ACHN (cell line): ENCODE measurements around the gene SPOCK1.
"Not testable (repeated sequence)": the region's sequence is repeated elsewhere in the genome, so short reads cannot be mapped to it uniquely, and the experiment has no call there.

ENCODE experiments used
- DNase-seq: peaks from one replicate; pipeline ENCODE4 v3.0.0-alpha.2; 2015
- in situ Hi-C: cut with HindIII; loops from 2 replicates; pipeline ENCODE4 v1.10.0; 2017; ENCODE audit warnings: low sequenced_read_pairs, low pct_ligation_motif_present, low pct_unique_long_range_greater_than_20kb

SPOCK1 gene

GRCh38 chr5:137498736-137499505 is at the start of gene SPOCK1:
TSS of gene SPOCK1 (minus strand) at chr5:137499326.
- in situ Hi-C loops = loop anchor here (10.0 kb wide), 1 partner anchor 174 kb away; no protein-coding TSS in a partner anchor

GRCh38 chr5:137545956-137546355 is 46.8 kb upstream of the SPOCK1 start:
- DNase-seq = no peak
- in situ Hi-C loops = no loop called here

More at GRCh38 chr5:137498736-137499505, at the start of gene SPOCK1:
- peak; percentile 81 for DNase-seq

- DNase-seq, in situ Hi-C loops: not testable (repeated sequence)
These were observed 36.3 kb upstream of the SPOCK1 start for GRCh38 chr5:137535449-137535848.

- DNase-seq = no peak
- in situ Hi-C loops = no loop called here
These were observed 34.8 kb upstream of the SPOCK1 start for GRCh38 chr5:137533963-137534362.

DNA sequence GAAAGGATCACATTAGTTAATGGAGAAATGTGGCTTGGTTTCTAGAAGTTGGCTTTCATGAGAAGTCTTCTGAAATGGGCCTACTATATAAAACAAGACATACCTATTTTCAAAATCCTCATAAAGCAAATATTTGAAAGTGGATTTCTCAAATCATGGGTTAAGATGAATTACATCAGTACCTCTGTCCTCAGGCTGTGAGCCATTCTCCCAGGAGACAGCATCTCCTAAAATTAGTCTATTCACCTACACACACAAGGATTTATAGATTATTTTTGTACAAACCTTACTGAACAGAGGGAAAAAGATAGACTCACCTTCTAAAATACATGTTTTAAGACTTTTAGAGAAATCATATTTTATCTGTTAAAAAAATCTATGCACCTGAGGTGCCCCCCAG is 32.1 kb upstream of the SPOCK1 start:
- no peak for DNase-seq
- in situ Hi-C loops = no loop called here

DNA sequence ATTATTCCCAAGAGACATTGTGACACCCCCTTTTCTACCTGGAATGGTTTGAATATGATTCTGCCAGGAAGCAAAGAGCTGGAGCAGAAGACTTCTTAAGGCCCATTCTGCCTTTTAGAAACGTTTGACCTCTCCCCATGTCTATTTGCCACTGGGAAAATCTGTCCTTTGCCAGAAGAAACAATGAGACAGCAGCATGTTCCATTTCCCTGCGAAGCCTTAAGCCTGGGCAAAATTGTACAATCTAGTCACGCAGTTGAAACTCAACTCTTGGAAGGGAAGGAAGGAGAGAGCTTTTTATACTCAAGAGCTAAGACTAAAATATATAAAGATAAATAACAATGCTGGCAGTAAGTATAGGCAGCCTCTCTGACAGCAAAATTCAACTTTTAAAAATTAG is 22.1 kb upstream of the SPOCK1 start:
- in situ Hi-C loops = no loop called here
- no peak for DNase-seq

- no peak for DNase-seq
- in situ Hi-C loops = no loop called here
These were observed 17.8 kb upstream of the SPOCK1 start for GRCh38 chr5:137516961-137517360.

DNA sequence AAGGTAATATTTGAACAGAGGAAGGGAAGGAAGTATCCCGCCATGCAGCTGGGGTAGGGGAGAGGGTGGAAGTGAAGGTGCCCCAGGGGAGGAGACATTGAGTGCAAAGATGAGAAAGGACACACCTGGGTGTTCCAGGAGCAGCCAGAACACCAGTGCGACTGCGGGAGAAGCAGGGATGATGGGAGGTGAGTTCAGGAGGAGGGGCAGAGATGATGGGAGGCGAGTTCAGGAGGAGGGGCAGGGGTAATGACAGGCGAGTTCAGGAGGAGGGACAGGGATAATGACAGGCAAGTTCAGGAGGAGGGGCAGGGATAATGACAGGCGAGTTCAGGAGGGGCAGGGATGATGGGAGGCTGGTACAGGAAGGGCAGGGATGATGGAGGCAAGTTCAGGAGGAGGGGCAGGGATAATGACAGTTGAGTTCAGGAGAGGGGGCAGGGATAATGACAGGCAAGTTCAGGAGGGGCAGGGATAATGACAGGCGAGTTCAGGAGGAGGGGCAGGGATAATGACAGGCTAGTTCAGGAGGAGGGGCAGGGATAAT is 17.2 kb upstream of the SPOCK1 start:
- in situ Hi-C loops = no loop called here
- no peak for DNase-seq

DNA sequence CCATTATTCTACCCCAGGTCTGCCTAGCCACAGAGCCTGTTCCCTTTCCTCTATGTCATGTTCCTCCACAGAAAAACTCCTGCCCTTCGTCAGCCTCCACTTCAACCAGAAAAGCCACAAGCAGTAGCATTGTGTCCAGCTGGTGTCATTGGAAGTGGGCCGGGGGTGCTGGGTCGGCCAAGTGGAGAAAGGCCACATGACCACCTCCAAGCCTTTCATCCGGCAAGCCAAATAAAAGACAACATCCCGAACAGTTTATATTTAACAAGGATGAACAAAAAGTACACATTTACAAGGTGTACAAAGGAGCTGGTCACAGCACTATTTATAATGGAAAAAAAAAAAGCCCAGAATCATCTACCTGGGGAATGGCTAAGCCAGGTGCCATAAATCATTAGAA is 16.1 kb upstream of the SPOCK1 start:
- in situ Hi-C loops = no loop called here

DNA sequence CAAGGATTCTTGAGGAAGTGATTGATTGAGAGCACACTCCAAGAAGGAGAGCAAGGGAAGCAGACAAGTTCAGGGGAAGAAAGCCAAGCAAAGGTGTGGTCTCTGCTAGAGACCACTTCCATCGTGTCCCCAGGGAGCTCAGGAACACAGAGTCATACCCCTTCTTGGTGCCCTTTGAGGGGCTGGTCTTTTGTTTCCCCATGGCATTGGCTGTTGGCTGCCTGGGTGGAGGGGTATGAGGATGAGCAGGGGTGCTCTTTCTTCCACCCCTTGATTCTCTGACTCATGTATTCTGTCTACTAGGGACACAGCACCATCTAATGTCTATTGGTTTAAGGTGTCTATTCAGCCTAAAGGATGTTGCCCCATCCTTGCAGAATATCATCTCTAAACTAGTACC is 11.5 kb upstream of the SPOCK1 start:
- DNase-seq = no peak
- in situ Hi-C loops = no loop called here

More for the DNA sequence above, 16.1 kb upstream of the SPOCK1 start:
- DNase-seq = no peak

GRCh38 chr5:137507150-137507549 is 8.0 kb upstream of the SPOCK1 start:
- in situ Hi-C loops = no loop called here
- DNase-seq = no peak

GRCh38 chr5:137506296-137506695 is 7.2 kb upstream of the SPOCK1 start:
- DNase-seq = no peak

GRCh38 chr5:137504916-137505315 is 5.8 kb upstream of the SPOCK1 start:
- DNase-seq = no peak
- in situ Hi-C loops = no loop called here

More at GRCh38 chr5:137506296-137506695, 7.2 kb upstream of the SPOCK1 start:
- in situ Hi-C loops = no loop called here

DNA sequence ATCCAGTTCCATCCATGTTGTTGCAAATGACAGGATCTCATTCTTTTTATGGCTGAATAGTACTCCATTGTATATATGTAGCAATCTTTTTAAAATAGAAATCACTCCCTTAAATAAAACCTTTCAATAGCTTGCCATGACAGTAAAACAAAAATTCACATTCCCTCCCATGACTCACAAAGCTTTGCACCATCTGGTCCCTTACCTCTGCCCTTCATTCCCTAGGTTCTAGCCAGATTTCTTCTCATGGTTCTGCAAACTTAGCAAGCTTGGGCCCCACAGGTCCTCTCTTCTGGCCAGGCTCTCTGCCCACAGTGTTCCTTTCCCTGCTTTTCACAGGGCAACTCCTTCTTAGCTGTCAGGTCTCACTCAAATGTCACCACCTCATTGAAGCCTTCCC is 4.3 kb upstream of the SPOCK1 start:
- DNase-seq = no peak
- in situ Hi-C loops = no loop called here

- no peak for DNase-seq
- in situ Hi-C loops = no loop called here
These were observed 3.5 kb upstream of the SPOCK1 start for GRCh38 chr5:137502632-137503031.

DNA sequence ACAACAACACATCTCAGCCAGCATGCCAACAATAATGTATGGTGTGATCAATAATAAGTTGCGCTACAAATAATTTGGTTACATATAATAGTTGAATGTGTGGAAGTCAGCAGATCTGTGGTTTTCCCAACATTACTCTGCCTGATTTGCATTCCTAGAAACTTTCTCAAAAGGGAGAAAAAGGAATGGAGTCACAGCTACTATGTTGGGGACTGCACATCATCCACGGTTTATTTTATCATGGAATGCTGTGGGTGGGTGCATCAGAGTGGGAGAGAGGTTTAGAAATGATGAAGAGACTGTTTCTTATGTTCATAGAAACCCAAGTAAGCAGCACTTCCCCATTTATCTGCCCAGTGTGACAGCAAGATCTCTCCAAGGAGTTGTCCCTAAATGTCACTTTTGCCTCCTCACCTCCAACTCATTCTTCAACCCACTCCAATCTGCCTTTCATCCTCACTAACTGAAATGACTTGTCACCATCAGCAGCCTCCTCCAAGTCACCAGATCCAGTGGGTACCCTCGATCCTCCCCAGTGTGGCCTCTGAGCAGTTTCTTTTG is 2.8 kb upstream of the SPOCK1 start:
- in situ Hi-C loops = no loop called here
- no peak for DNase-seq

DNA sequence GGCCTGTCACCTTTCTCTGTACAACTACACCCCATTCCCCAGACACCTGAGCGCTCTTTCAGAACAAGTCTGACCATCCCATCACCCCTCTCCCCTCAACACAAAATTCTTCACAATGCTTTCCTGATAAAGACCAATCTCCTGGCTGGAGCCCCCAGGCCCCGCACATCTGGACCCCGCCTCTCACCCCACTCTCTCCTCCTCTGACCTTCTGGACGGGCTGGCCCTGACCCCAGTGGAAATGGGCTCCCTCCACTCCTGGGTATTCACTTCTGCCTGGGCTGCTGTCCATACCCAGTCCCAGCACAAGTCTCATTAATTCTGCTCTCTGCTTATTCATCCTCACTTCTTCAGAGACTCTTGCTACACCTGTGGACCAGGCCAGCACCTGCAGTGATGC is 2.1 kb upstream of the SPOCK1 start:
- in situ Hi-C loops = no loop called here
- DNase-seq = no peak

DNA sequence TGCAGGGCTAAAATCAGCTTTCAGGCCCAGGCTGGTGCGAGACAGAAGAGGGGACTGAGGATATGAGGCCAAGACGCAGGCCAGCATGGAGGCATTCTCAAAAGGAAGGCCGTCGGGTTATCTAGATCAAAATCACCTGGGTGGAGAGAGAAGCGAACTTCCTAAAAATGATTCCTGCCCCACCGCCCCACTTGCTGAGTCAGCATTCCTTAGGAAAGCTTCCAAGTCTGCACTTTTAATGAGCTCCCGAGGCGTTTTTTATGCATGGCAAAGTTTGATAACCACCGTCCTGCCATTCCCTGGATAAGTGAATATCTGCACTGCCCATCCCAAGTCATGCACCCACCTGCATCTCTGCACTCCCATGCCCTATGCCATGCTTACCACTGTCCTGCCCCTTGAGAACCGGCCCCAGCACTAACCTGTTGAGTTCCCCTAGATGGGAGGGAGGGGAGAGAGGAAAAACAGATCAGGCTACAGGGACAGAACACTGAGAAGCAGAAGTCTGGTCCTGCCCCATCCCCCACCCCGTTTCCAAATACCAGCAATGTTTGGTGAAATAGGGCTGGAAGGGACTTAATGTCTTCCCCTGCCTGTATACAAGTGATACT is 1.6 kb upstream of the SPOCK1 start:
- in situ Hi-C loops = no loop called here
- DNase-seq = no peak

GRCh38 chr5:137499506-137499847 is 351 bp upstream of the SPOCK1 start:
- in situ Hi-C loops = loop anchor here (10.0 kb wide), 1 partner anchor 175 kb away; no protein-coding TSS in a partner anchor

More at GRCh38 chr5:137499506-137499847, 351 bp upstream of the SPOCK1 start:
- DNase-seq = not testable (repeated sequence)
